Activated CD4-positive, alpha-beta T cell treated with anti-CD3 and anti-CD28 coated beads, Interleukin-2, amount 10 ng/mL, durations not matched to agents 7 days and 5 days (primary cell): ENCODE measurements around the gene RFFL. TPM values are rescaled to one million over a fixed set of nuclear protein-coding genes. Genes with fewer than 3 reads are reported as not detected.
"Not testable (repeated sequence)": the region's sequence is repeated elsewhere in the genome, so short reads cannot be mapped to it uniquely, and the experiment has no call there.

Experiments
- CTCF ChIA-PET: fragments of 350-600 bp; sonication (Branson Sonifier 250); formaldehyde crosslinking; loops from one replicate; lab custom pipeline; 2021; ENCODE audit warnings: antibody characterized with exemption; lab: Charles Lee
- POLR2A ChIA-PET: fragments of 350-600 bp; sonication (Branson Sonifier 250); formaldehyde crosslinking; loops from one replicate; lab custom pipeline; 2021; ENCODE audit warnings: antibody characterized with exemption; lab: Charles Lee
- DNase-seq: peaks from one replicate; pipeline ENCODE4 v3.0.0-alpha.2; 2020
- H3K27ac Mint-ChIP-seq: one replicate; pipeline ENCODE4 v1.8.0; 2021; ENCODE audit warnings: mild to moderate bottlenecking, moderate library complexity, mixed read lengths
- H3K27me3 Mint-ChIP-seq: one replicate; pipeline ENCODE4 v1.8.0; 2021; ENCODE audit warnings: mixed read lengths
- H3K36me3 Mint-ChIP-seq: one replicate; pipeline ENCODE4 v1.8.0; 2021; ENCODE audit warnings: low read depth, mixed read lengths
- H3K4me1 Mint-ChIP-seq: one replicate; pipeline ENCODE4 v1.8.0; 2021; ENCODE audit warnings: mixed read lengths
- H3K4me3 Mint-ChIP-seq: one replicate; pipeline ENCODE4 v1.8.0; 2021; ENCODE audit warnings: mild to moderate bottlenecking, moderate library complexity, mixed read lengths
- H3K9me3 Mint-ChIP-seq: one replicate; pipeline ENCODE4 v1.8.0; 2021; ENCODE audit warnings: mixed read lengths
- total RNA-seq, 2 experiments: library from RNA; stranded (reverse); gene quantifications; one replicate each; pipeline ENCODE4 v1.2.3, GENCODE V29; 2021

RFFL gene
- 10 to 100 TPM; 36.0 to 40.1 TPM for total RNA-seq

GRCh38 chr17:35063514-35064223, at the start of gene RFFL:
Gene RFFL, minus strand, starts transcription at chr17:35063707. Its CDS starts 37,154 bp downstream, at chr17:35026553.
- CTCF ChIA-PET, result interaction anchor here (0.7 to 3.1 kb wide), 10 partner anchors 10 to 83 kb away, joined by 3 to 15 read pairs (median 4); no protein-coding TSS in a partner anchor
- H3K9me3 Mint-ChIP-seq, result no peaks in the 10 kb centered on the region
- peak; percentile 93 for DNase-seq
- H3K27ac Mint-ChIP-seq, result peak within 1 kb of the TSS; percentile 93
- H3K27me3 Mint-ChIP-seq, result no peaks in the 10 kb centered on the region
- H3K4me3 Mint-ChIP-seq, result peak within 1 kb of the TSS; percentile 49
- H3K4me1 Mint-ChIP-seq, result peaks cover 57% of the 10 kb centered on the region
- peaks cover 41% of the 10 kb centered on the region for H3K36me3 Mint-ChIP-seq
- POLR2A ChIA-PET, result interaction anchor here (0.6 to 1.3 kb wide), 7 partner anchors 12 to 308 kb away, joined by 3 to 7 read pairs (median 4); no protein-coding TSS in a partner anchor

DNA sequence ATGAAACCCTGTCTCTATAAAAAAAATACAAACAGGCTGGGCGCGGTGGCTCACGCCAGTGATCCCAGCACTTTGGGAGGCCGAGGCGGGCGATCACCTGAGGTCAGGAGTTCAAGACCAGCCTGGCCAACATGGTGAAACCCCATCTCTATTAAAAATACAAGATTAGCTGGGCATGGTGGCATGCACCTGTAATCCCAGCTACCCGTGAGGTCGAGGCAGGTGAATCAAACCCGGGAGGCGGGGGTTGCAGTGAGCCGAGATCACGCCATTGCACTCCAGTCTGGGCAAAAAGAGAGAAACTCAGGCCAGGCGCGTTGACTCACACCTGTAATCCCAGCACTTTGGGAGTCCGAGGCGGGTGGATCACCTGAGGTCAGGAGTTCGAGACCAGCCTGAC, 47.3 kb upstream of the RFFL start:
- H3K9me3 Mint-ChIP-seq, DNase-seq, H3K4me3 Mint-ChIP-seq, H3K27ac Mint-ChIP-seq, POLR2A ChIA-PET, H3K4me1 Mint-ChIP-seq, H3K27me3 Mint-ChIP-seq: not testable (repeated sequence)
- H3K36me3 Mint-ChIP-seq, result peaks cover 22% of the 10 kb centered on the region
- CTCF ChIA-PET, result interaction anchor here (1.1 to 2.2 kb wide), 4 partner anchors 15 to 122 kb away, joined by 3 to 8 read pairs (median 4); no protein-coding TSS in a partner anchor

DNA sequence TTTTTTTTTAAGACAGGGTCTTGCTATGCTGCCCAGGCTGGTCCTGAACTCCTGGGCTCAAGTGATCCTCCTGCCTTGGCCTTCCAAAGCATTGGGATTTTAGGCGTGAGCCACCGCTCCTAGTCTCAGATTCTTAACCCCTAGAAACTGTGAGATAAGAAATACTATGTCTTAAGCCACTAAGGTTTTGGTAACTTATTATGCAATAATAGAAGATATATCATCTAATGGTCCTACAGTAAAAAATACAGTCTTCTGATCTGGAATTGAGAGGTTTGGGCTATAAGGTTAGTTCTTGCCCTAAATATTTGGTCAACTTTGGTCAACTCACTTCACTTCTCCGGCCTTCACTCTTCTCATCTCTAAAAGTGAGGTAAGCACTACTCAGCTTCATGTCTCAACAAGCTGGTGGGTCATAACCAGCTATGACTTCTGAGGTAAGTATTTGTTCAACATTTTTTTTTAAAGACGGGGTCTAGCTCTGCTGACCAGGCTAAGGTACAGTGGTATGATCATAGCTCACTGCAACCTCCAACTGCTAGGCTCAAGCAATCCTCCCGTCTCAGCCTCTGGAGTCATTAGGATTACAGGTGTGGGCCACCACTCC, 41.4 kb upstream of the RFFL start:
- CTCF ChIA-PET, result interaction anchor here (0.5 to 2.4 kb wide), 3 partner anchors 12 to 18 kb away, joined by 3 to 6 read pairs (median 3); no protein-coding TSS in a partner anchor
- peaks cover 39% of the 10 kb centered on the region for H3K36me3 Mint-ChIP-seq
- peaks cover 4% of the 10 kb centered on the region for H3K4me1 Mint-ChIP-seq
- no peak for DNase-seq
- H3K9me3 Mint-ChIP-seq, result no peaks in the 10 kb centered on the region
- no peak overlapping the region for H3K27ac Mint-ChIP-seq
- no peaks in the 10 kb centered on the region for H3K27me3 Mint-ChIP-seq
- POLR2A ChIA-PET, result no interaction called here
- no peak overlapping the region for H3K4me3 Mint-ChIP-seq

DNA sequence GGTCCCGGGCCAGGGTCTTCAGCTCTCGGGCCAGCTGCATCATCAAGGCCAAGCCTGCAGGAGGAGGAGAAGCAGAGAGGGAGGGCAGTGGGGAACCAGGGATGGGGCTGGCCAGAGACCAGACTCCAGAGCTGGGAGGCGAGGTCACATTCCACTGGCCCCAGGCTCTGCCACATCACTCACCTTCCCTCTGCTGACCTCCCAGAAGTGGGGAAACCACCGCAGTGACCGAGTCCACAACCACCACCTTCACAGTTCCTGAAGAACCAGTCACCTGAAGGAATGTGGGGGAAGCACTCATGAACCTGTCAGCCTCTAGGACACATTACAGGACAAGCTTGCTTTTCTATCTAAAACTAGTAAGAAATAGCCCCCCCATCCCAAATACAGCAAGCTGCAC, 39.8 kb upstream of the RFFL start:
- Mint-ChIP-seq H3K4me3 (no peak overlapping the region), H3K4me1 (peaks cover 2% of the 10 kb centered on the region), H3K36me3 (peaks cover 48% of the 10 kb centered on the region), H3K27ac (no peak overlapping the region), H3K27me3 (no peaks in the 10 kb centered on the region), H3K9me3 (no peaks in the 10 kb centered on the region)
- DNase-seq, result no peak
- POLR2A ChIA-PET, result no interaction called here
- CTCF ChIA-PET, result interaction anchor here (1.0 to 2.1 kb wide), 3 partner anchors 13 to 109 kb away, joined by 3 to 9 read pairs (median 6); no protein-coding TSS in a partner anchor

DNA sequence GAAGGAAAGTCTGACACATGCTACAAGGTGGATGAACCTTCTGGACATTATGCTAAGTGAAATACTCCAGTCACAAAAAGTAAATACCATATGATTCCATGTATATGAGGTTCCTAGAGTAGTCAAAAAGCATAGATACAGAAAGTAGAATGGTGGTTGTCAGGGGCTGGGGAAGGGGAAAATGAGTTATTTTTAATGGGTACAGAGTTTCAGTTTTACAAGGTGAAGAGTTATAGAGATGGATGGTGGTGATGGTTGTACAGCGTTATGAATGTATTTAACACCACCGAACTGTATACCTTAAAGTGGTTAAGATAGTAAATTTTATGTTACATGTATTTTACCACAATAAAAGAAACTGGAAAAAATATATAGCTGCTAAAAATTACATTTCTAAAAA, 38.2 kb upstream of the RFFL start:
- POLR2A ChIA-PET, result no interaction called here
- DNase-seq, result no peak
- Mint-ChIP-seq H3K27me3 (no peaks in the 10 kb centered on the region), H3K27ac (no peak overlapping the region), H3K4me1 (peaks cover 4% of the 10 kb centered on the region), H3K4me3 (no peak overlapping the region), H3K9me3 (no peaks in the 10 kb centered on the region), H3K36me3 (peaks cover 50% of the 10 kb centered on the region)
- CTCF ChIA-PET, result interaction anchor here (0.8 to 2.1 kb wide), 3 partner anchors 10 to 17 kb away, joined by 3 to 6 read pairs (median 3); no protein-coding TSS in a partner anchor

GRCh38 chr17:35101036-35101435, 37.5 kb upstream of the RFFL start:
- Mint-ChIP-seq H3K9me3 (no peaks in the 10 kb centered on the region), H3K4me1 (peaks cover 4% of the 10 kb centered on the region), H3K27ac (no peak overlapping the region), H3K4me3 (no peak overlapping the region), H3K36me3 (peaks cover 43% of the 10 kb centered on the region), H3K27me3 (no peaks in the 10 kb centered on the region)
- no peak for DNase-seq
- ChIA-PET CTCF (no interaction called here), POLR2A (no interaction called here)

DNA sequence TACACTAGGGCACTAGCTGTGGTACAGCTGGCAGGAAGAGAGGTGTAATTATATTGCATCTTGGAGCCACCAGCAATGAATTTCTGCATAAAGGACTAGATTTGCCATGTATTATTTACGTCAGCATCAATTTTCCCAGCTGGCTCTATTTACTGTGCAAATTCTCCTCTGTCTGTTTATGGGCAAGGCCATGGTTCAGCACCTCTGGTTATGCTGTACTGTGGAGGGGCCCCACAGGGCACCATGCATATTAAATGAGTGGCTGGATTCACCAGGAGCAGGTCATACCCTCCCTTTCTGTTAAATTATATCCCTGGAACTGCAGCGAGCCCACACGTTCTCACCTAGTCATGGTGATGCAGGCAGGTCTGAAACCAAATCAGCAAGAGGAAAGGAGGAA, 36.4 kb upstream of the RFFL start:
- DNase-seq, result no peak
- Mint-ChIP-seq H3K36me3 (peaks cover 37% of the 10 kb centered on the region), H3K9me3 (no peaks in the 10 kb centered on the region), H3K4me3 (no peak overlapping the region), H3K27me3 (no peaks in the 10 kb centered on the region), H3K27ac (no peak overlapping the region), H3K4me1 (peaks cover 4% of the 10 kb centered on the region)
- ChIA-PET POLR2A (no interaction called here), CTCF (no interaction called here)

- H3K27ac Mint-ChIP-seq, result peak overlapping the region; percentile 23
- H3K36me3 Mint-ChIP-seq, result peaks cover 26% of the 10 kb centered on the region
- peaks cover 3% of the 10 kb centered on the region for H3K4me1 Mint-ChIP-seq
- H3K4me3 Mint-ChIP-seq, result no peak overlapping the region
- CTCF ChIA-PET, result interaction anchor here (0.9 to 1.4 kb wide), 4 partner anchors 8 to 139 kb away, joined by 3 to 5 read pairs (median 4); no protein-coding TSS in a partner anchor
- POLR2A ChIA-PET, result no interaction called here
- no peaks in the 10 kb centered on the region for H3K27me3 Mint-ChIP-seq
- no peaks in the 10 kb centered on the region for H3K9me3 Mint-ChIP-seq
- no peak for DNase-seq
Observed at GRCh38 chr17:35097776-35098175, 34.3 kb upstream of the RFFL start.

- peaks cover 8% of the 10 kb centered on the region for H3K4me1 Mint-ChIP-seq
- H3K27ac Mint-ChIP-seq, result no peak overlapping the region
- ChIA-PET POLR2A (interaction anchor here (0.9 kb wide), 1 partner anchor 147 kb away, joined by 3 read pairs; the partner anchor contains the start of gene SLFN5), CTCF (interaction anchor here (0.7 to 3.2 kb wide), 6 partner anchors 10 to 520 kb away, joined by 3 to 16 read pairs (median 4); partner anchors contain the start of gene RAD51D)
- H3K36me3 Mint-ChIP-seq, result peaks cover 22% of the 10 kb centered on the region
- no peak overlapping the region for H3K4me3 Mint-ChIP-seq
- H3K9me3 Mint-ChIP-seq, result no peaks in the 10 kb centered on the region
- no peaks in the 10 kb centered on the region for H3K27me3 Mint-ChIP-seq
- DNase-seq, result no peak
Observed at GRCh38 chr17:35095741-35096140, 32.2 kb upstream of the RFFL start.

- CTCF ChIA-PET, result interaction anchor here (1.3 to 3.2 kb wide), 3 partner anchors 10 to 103 kb away, joined by 3 to 16 read pairs (median 5); partner anchors contain the start of gene RAD51D
- H3K4me3 Mint-ChIP-seq, result no peak overlapping the region
Observed at GRCh38 chr17:35094902-35095301, 31.4 kb upstream of the RFFL start.

GRCh38 chr17:35090707-35091106, 27.2 kb upstream of the RFFL start:
- DNase-seq, H3K36me3 Mint-ChIP-seq, H3K27ac Mint-ChIP-seq, H3K27me3 Mint-ChIP-seq, H3K9me3 Mint-ChIP-seq, H3K4me3 Mint-ChIP-seq: not testable (repeated sequence)
- peaks cover 43% of the 10 kb centered on the region for H3K4me1 Mint-ChIP-seq
- ChIA-PET CTCF (interaction anchor here (1.7 to 3.4 kb wide), 9 partner anchors 13 to 124 kb away, joined by 3 to 16 read pairs (median 10); no protein-coding TSS in a partner anchor), POLR2A (interaction anchor here (1.6 kb wide), 1 partner anchor 68 kb away, joined by 7 read pairs; no protein-coding TSS in a partner anchor)

More at GRCh38 chr17:35094902-35095301, 31.4 kb upstream of the RFFL start:
- Mint-ChIP-seq H3K4me1 (peaks cover 15% of the 10 kb centered on the region), H3K36me3 (peaks cover 14% of the 10 kb centered on the region), H3K27me3 (no peaks in the 10 kb centered on the region), H3K9me3 (no peaks in the 10 kb centered on the region), H3K27ac (no peak overlapping the region)
- no peak for DNase-seq
- POLR2A ChIA-PET, result interaction anchor here (0.9 kb wide), 1 partner anchor 148 kb away, joined by 3 read pairs; the partner anchor contains the start of gene SLFN5

DNA sequence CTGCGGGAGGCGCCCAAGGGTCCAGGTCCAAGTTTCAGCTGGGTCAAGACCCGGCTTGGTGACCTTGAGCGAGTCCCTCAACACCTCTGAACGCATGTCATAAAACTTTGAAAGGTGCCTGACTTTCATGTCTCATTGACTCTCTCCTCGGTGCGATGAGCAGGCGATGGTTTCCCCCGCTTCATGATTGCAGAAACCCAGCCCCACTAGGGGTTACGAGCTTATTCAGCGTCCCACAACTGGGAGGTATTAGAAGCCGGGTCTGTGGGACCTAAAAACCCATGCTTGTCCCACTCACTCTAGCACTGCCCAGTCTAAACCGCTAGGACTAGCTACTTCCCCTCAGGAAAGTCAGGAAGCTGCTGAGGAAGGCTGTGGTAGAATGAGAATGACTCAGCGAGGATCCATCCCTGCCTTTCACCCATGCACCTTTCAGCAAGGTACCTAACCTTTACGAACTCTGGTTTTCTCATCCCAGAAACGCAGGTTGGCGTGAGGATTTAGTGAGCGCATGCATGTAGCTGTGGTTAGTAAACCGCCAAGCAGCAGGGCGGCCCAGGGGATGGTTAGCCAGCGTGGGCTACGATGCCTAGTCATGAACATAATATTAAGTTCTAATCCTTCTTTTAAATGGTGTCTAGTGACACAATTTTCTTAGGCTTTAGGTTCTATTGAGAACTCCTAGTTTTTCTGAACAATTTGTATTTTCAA, 26.2 kb upstream of the RFFL start:
- peak overlapping the region; percentile 87 for H3K4me3 Mint-ChIP-seq
- peak; percentile 36 for DNase-seq
- ChIA-PET CTCF (interaction anchor here (0.7 to 3.4 kb wide), 39 partner anchors 8 to 126 kb away, joined by 3 to 16 read pairs (median 5); partner anchors contain the start of genes LIG3 and RFFL), POLR2A (interaction anchor here (0.7 to 1.6 kb wide), 2 partner anchors 26 to 67 kb away, joined by 3 to 7 read pairs; no protein-coding TSS in a partner anchor)
- no peaks in the 10 kb centered on the region for H3K27me3 Mint-ChIP-seq
- peaks cover 51% of the 10 kb centered on the region for H3K4me1 Mint-ChIP-seq
- no peaks in the 10 kb centered on the region for H3K9me3 Mint-ChIP-seq
- peak overlapping the region; percentile 92 for H3K27ac Mint-ChIP-seq
- H3K36me3 Mint-ChIP-seq, result peaks cover 5% of the 10 kb centered on the region
